Brain microvascular endothelial cell (primary cell): ENCODE data around the gene OSBPL2.

ENCODE experiments used
- DNase-seq: peaks from one replicate; pipeline ENCODE4 v3.0.0-alpha.2; 2020
- H3K27ac ChIP-seq: fragments of 250-450 bp; sonication (Bioruptor Pico); 2 replicates; pipeline ENCODE4 v1.5.1; 2020; ENCODE audit warnings: mild to moderate bottlenecking, moderate library complexity
- H3K27me3 ChIP-seq: fragments of 250-450 bp; sonication (Bioruptor Pico); replicated peaks from 2 replicates; pipeline ENCODE4 v1.5.1; 2020; ENCODE audit warnings: mild to moderate bottlenecking
- H3K36me3 ChIP-seq: fragments of 250-450 bp; sonication (Bioruptor Pico); replicated peaks from 2 replicates; pipeline ENCODE4 v1.5.1; 2020; ENCODE audit warnings: mild to moderate bottlenecking
- H3K4me3 ChIP-seq: 2 replicates; pipeline ENCODE4 v1.5.1; 2011; ENCODE audit warnings: low read depth, mild to moderate bottlenecking, control low read depth, low read length, moderate library complexity
- CTCF ChIP-seq: IDR thresholded peaks from 2 replicates; pipeline ENCODE4 v1.5.1; 2011; ENCODE audit warnings: low read depth, mild to moderate bottlenecking, moderate library complexity, low read length, control low read depth, inconsistent platforms; ENCODE audit errors: missing control alignments
- in situ Hi-C: cut with HindIII; loops from 2 replicates; pipeline ENCODE4 v1.10.0; 2017; ENCODE audit warnings: low sequenced_read_pairs, low pct_ligation_motif_present

OSBPL2 gene

GRCh38 chr20:62333820-62334595, 95.7 kb downstream of the OSBPL2 start:
- no peak for DNase-seq
- H3K27me3 ChIP-seq, result no peaks in the 10 kb centered on the region
- no peak overlapping the region for H3K27ac ChIP-seq
- peaks cover 59% of the 10 kb centered on the region for H3K36me3 ChIP-seq
- TF ChIP-seq CTCF, result no peak
- in situ Hi-C loops, result no loop called here
- no peak overlapping the region for H3K4me3 ChIP-seq

GRCh38 chr20:62334881-62335280, 96.6 kb downstream of the OSBPL2 start:
- in situ Hi-C loops, result no loop called here
- H3K36me3 ChIP-seq, result peaks cover 54% of the 10 kb centered on the region
- DNase-seq, result no peak
- TF ChIP-seq CTCF, result no peak
- no peak overlapping the region for H3K4me3 ChIP-seq
- no peak overlapping the region for H3K27ac ChIP-seq
- no peaks in the 10 kb centered on the region for H3K27me3 ChIP-seq

- in situ Hi-C loops, result no loop called here
- Histone ChIP-seq H3K27ac (no peak overlapping the region), H3K27me3 (no peaks in the 10 kb centered on the region), H3K4me3 (no peak overlapping the region), H3K36me3 (peaks cover 52% of the 10 kb centered on the region)
- DNase-seq, result no peak
- TF ChIP-seq CTCF, result no peak
Measured at GRCh38 chr20:62335532-62335931, 97.2 kb downstream of the OSBPL2 start.

- Histone ChIP-seq H3K4me3 (no peak overlapping the region), H3K27me3 (no peaks in the 10 kb centered on the region), H3K36me3 (peaks cover 48% of the 10 kb centered on the region), H3K27ac (no peak overlapping the region)
- in situ Hi-C loops, result no loop called here
- no peak for TF ChIP-seq CTCF
- DNase-seq, result no peak
Measured at GRCh38 chr20:62336329-62336728, 98.0 kb downstream of the OSBPL2 start.

GRCh38 chr20:62336775-62337557, 98.6 kb downstream of the OSBPL2 start:
- no peak for DNase-seq
- no peak for TF ChIP-seq CTCF
- in situ Hi-C loops, result no loop called here
- Histone ChIP-seq H3K27ac (no peak overlapping the region), H3K4me3 (no peak overlapping the region), H3K36me3 (peaks cover 45% of the 10 kb centered on the region), H3K27me3 (no peaks in the 10 kb centered on the region)
